Mesothelial cell of epicardium (in vitro differentiated cells): ENCODE measurements around the gene IRF2. TPM values are rescaled to one million over a fixed set of nuclear protein-coding genes. Genes with fewer than 3 reads are reported as not detected.
"Not testable (repeated sequence)": the region's sequence is repeated elsewhere in the genome, so short reads cannot be mapped to it uniquely, and the experiment has no call there.

ENCODE experiments used
- DNase-seq, 2 experiments: peaks; one replicate each; pipeline ENCODE4 v3.0.0; 2021; ENCODE audit warnings: low spot score in 2 of 2; ENCODE audit not compliant: unreplicated experiment in 2 of 2
- H3K27ac Mint-ChIP-seq: 2 replicates; pipeline ENCODE4 v1.8.0; 2021; ENCODE audit warnings: mixed read lengths
- H3K27me3 Mint-ChIP-seq: 2 replicates; pipeline ENCODE4 v1.8.0; 2021; ENCODE audit warnings: low read depth, mixed read lengths
- H3K36me3 Mint-ChIP-seq: 2 replicates; pipeline ENCODE4 v1.8.0; 2021; ENCODE audit warnings: mixed read lengths
- H3K4me1 Mint-ChIP-seq: 2 replicates; pipeline ENCODE4 v1.8.0; 2021; ENCODE audit warnings: mixed read lengths
- H3K4me3 Mint-ChIP-seq: 2 replicates; pipeline ENCODE4 v1.8.0; 2021; ENCODE audit warnings: mild to moderate bottlenecking, moderate library complexity, mixed read lengths
- H3K9me3 Mint-ChIP-seq: 2 replicates; pipeline ENCODE4 v1.8.0; 2021; ENCODE audit warnings: mixed read lengths
- total RNA-seq: library from RNA; stranded (reverse); gene quantifications from 3 replicates; pipeline ENCODE4 v1.2.1, GENCODE V29; 2021
- TF ChIP-seq, protein P1 (sequence below): fragments of 200-600 bp; sonication (generic); IDR thresholded peaks from one replicate; pipeline ENCODE4 v1.5.0; 2021; ENCODE audit warnings: antibody characterized with exemption; ENCODE audit not compliant: unreplicated experiment

The IRF2 gene
- total RNA-seq, 1 donor from 2014 or later, result 15.8 TPM

DNA sequence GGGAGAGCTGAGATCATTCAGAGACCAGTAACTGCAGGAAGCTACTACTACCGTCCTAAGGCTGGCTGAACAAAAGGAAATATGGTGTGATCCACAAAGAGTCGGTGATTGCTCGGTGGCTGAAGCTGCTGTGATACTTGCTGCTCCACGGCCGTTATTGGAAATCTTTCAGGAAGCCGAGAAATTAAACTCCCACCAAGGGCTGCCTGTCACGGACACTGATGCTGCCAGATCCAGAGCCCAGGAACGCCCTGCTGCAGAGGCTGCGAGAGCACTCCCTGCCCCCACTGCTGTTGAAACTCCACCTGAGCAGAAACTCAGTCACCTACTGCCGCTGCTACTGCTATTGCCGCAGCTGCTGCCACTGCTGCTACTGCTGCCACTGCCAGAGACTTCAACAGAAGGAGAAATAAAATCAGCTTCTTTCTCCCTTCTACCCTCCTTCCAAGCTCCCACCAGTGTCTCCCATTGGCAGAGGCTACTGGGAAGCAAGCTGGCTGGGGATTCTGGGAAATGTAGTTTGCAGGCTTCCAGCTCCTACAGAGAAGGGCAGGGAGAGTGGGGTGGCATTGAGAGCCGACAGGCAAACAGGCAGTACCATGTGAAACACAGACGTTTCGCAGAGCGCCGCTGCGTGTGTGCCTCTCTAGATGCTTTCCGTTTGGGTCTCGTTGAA, 130.7 kb downstream of the IRF2 start:
- H3K4me1 Mint-ChIP-seq, result peaks cover 33% of the 10 kb centered on the region
- peak overlapping the region; percentile 88 for H3K4me3 Mint-ChIP-seq
- peak in 1 of 2 experiments; percentile 54 for DNase-seq
- TF ChIP-seq, protein P1, sequence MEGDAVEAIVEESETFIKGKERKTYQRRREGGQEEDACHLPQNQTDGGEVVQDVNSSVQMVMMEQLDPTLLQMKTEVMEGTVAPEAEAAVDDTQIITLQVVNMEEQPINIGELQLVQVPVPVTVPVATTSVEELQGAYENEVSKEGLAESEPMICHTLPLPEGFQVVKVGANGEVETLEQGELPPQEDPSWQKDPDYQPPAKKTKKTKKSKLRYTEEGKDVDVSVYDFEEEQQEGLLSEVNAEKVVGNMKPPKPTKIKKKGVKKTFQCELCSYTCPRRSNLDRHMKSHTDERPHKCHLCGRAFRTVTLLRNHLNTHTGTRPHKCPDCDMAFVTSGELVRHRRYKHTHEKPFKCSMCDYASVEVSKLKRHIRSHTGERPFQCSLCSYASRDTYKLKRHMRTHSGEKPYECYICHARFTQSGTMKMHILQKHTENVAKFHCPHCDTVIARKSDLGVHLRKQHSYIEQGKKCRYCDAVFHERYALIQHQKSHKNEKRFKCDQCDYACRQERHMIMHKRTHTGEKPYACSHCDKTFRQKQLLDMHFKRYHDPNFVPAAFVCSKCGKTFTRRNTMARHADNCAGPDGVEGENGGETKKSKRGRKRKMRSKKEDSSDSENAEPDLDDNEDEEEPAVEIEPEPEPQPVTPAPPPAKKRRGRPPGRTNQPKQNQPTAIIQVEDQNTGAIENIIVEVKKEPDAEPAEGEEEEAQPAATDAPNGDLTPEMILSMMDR, result no peak
- H3K36me3 Mint-ChIP-seq, result no peaks in the 10 kb centered on the region
- H3K9me3 Mint-ChIP-seq, result peaks cover 2% of the 10 kb centered on the region
- H3K27ac Mint-ChIP-seq, result peak overlapping the region; percentile 85
- no peaks in the 10 kb centered on the region for H3K27me3 Mint-ChIP-seq

DNA sequence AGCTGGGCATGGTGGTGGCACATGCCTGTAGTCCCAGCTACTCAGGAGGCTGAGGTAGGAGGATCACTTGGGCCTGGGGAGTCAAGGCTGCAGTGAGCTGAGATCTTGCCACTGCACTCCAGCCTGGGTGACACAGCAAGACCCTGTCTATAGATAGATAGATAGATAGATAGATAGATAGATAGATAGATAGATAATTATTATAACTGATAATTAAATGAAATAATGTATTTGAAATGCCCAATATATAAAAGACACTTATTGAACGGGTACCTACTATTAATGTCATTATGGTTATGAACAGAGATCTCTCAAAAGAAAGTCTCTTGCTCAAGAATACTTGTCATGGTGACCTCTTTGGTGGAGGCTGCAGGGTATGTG, 131.5 kb downstream of the IRF2 start:
- H3K9me3 Mint-ChIP-seq, H3K27me3 Mint-ChIP-seq, DNase-seq, H3K36me3 Mint-ChIP-seq: not testable (repeated sequence)
- H3K27ac Mint-ChIP-seq, result peak overlapping the region; percentile 85
- H3K4me3 Mint-ChIP-seq, result peak overlapping the region; percentile 88
- peaks cover 25% of the 10 kb centered on the region for H3K4me1 Mint-ChIP-seq

DNA sequence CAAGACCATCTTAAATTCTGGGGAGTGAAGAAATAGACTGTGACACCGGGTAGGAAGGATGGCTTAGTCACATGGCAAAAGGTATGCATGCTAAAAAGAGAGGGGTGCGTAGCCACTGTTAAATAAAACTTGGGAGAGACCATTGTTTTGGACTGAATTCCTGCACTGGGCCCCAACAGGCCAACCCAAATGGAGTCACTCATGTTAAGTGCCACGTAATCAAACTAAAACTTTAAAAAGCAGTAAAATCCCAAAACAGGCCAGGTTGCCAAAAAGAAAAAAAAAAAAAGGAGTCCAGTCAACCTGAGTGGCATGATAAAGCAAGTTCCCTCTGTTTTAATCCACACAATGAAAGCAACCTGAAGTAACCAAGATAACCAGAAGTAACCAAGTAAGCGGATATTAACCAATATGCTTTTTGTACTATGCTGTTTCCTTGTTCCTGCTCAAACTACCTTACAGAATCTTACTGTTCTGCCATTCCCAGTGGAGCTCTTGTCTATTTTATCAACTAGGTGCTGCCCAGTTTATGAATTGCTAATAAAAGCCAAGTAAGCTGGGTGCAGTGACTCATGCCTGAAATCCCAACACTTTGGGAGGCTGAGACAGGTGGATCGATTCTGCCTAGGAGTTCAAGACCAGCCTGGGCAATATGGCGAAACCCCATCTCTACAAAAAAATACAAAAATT, 132.0 kb downstream of the IRF2 start:
- Mint-ChIP-seq H3K27me3 (no peaks in the 10 kb centered on the region), H3K27ac (no peak overlapping the region), H3K36me3 (no peaks in the 10 kb centered on the region), H3K4me3 (peak overlapping the region; percentile 25), H3K9me3 (peaks cover 10% of the 10 kb centered on the region), H3K4me1 (peaks cover 20% of the 10 kb centered on the region)
- DNase-seq, result no peak
- TF ChIP-seq, protein P1, result no peak

DNA sequence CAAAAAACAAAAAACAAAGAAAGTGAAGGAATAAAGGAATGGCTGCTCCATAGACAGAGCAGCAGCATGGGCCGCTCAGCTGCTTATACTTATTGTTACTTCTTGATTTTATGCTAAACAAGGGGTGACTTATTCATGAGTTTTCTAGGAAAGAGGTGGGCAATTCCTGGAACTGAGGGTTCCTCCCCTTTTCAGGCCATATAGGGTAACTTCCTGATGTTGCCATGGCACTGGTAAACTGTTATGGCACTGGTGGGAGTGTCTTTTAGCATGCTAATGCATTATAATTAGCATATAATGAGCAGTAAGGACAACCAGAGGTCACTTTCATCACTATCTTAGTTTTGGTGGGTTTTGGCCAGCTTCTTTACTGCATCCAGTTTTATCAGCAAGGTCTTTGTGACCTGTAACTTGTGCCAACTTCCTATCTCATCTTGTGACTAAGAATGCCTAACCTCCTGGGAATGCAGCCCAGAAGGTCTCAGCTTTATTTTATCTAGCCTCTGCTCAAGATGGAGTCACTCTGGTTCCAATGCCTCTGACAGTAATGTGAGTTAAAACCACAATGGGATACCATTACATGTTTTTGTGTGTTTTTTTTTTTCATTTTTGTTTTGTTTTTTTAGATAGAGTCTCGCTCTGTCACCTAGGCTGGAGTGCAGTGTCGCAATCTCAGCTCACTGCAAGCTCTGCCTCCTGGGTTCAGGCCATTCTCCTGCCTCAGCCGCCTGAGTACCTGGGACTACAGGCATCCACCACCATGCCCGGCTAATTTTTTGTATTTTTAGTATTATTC, 134.8 kb downstream of the IRF2 start:
- DNase-seq, result not testable (repeated sequence)
- H3K4me1 Mint-ChIP-seq, result peaks cover 12% of the 10 kb centered on the region

DNA sequence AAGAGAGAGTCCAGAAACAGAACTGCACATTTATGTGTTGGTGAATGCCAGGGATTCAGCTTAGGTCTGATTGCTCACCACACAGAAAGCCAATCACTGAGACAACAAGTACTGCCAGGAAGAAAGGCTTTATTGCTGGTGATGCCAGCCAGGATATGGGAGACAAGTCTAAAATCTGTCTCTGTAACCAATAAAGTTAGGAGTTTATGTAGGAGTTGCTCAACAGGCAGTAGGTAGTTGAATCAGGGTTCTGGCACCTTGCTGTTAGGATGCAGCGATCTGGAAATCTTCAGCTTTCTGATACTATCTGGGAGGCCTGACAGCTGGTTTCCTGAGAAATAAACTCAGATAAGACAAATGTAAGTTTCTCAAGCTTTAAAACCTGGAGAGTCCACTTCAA, 136.4 kb downstream of the IRF2 start:
- TF ChIP-seq, protein P1, result no peak
- Mint-ChIP-seq H3K9me3 (peaks cover 15% of the 10 kb centered on the region), H3K27me3 (no peaks in the 10 kb centered on the region), H3K4me3 (no peak overlapping the region), H3K4me1 (peaks cover 1% of the 10 kb centered on the region), H3K27ac (no peak overlapping the region), H3K36me3 (no peaks in the 10 kb centered on the region)
- no peak for DNase-seq

More for the DNA sequence above, 134.8 kb downstream of the IRF2 start:
- peaks cover 15% of the 10 kb centered on the region for H3K9me3 Mint-ChIP-seq
- not testable (repeated sequence) for H3K4me3 Mint-ChIP-seq, H3K27me3 Mint-ChIP-seq, H3K36me3 Mint-ChIP-seq, H3K27ac Mint-ChIP-seq

Other genes starting within 250 kb of the IRF2 start
- gene CASP3, start 174.9 kb upstream of the IRF2 start, total RNA-seq, result 20.3 to 21.5 TPM (median 21.0 TPM) in 3 replicates
- 20.7 to 22.3 TPM (median 20.9 TPM) in 3 replicates for gene PRIMPOL, start 175.2 kb upstream of the IRF2 start, total RNA-seq